HEK293 (cell line): ENCODE data around the gene KIF12.

Experiments used
- CTCF ChIP-seq: fragments of 450-650 bp; formaldehyde crosslinking; IDR thresholded peaks from 2 replicates; pipeline ENCODE4 v1.5.1; 2016; ENCODE audit warnings: missing biosample characterization, missing genetic modification characterization
- KLF9 ChIP-seq: fragments of 450-650 bp; formaldehyde crosslinking; IDR thresholded peaks from 2 replicates; pipeline ENCODE4 v1.5.1; 2016; ENCODE audit warnings: missing biosample characterization, missing genetic modification characterization, low read depth

DNA sequence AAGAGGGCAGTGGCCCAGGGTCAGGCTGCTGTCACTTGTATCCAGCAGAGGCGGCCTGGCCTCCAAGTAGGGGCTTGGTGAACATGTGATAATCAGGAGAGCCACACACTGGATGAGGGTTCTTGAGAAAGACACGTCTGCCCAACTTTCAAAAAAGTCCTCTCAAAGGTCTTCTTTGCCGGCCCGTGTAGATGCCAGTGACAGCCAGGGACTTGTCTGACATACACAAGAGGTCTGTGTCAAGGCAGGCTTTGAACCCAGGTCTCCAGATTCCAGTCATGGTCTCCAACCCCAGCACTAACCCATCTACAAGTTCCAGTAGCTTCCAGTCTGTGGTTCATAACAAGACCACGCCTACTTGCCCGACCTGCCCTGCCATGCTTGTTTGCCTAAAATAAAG is 13.1 kb downstream of the KIF12 start:
- no peak for TF ChIP-seq KLF9
- TF ChIP-seq CTCF (tag by site-specific recombination): no peak
